NCI-H82 (cell line): ENCODE data around the gene BBS1.

Source experiments
- DNase-seq: peaks from one replicate; lab custom pipeline; 2025; lab: John Stamatoyannopoulos, UW

Gene BBS1

GRCh38 chr11:66477263-66478201, 32.9 kb upstream of the BBS1 start:
- DNase-seq = no peak

- peak; percentile 54 for DNase-seq
Measured at GRCh38 chr11:66478729-66479393, 31.6 kb upstream of the BBS1 start.

- peak; percentile 87 for DNase-seq
Measured at GRCh38 chr11:66479394-66480116, 30.9 kb upstream of the BBS1 start.

- peak; percentile 96 for DNase-seq
Measured at GRCh38 chr11:66480117-66480938, 30.1 kb upstream of the BBS1 start, which contains the start of gene DPP3. Gene DPP3 (plus strand): TSS chr11:66480434. CDS start chr11:66482201, 1,767 bp downstream.

DNA sequence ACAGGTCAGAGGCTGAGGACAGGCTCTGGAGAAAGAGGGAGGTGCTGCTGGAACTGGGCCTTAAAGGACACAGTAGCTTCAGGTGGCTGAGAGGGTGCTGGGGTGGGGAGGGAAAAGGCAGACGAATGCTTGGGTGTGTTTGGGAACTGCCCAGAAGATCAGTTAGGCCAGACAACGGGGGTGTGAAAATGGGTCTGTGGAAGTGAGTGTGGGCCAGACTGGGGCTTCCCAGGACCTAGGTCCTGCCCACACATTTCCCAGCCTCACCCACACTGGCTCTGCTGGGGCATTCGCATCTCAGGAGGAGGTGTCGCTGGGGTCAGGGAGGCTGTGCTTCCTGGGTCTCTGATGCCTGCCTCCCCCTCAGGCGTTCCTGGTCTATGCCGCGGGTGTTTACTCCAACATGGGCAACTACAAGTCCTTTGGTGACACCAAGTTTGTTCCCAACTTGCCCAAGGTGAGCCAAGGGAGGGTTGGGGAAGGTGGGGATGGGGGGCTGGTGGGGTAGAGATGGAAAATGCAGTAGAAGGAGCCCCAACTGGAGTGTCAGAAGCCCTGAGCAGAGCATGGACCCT, 25.5 kb upstream of the BBS1 start:
- DNase-seq = no peak

DNA sequence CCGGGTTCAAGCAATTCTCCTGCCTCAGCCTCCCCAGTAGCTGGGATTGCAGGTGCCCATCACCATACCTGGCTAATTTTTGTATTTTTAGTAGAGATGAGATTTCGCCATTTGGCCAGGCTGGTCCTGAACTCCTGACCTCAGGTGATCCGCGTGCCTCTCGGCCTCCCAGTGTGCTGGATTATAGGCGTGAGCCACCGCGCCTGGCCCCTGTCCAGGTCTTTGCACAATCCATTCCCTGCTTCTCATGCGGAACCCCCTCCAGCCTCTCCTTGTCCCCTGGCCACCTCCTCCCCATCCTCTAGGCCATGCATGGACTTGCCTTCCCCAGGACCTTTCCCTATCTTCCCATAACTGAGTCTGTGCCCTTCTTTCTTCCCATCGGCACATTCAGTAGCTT, 21.5 kb upstream of the BBS1 start:
- DNase-seq = no peak

DNA sequence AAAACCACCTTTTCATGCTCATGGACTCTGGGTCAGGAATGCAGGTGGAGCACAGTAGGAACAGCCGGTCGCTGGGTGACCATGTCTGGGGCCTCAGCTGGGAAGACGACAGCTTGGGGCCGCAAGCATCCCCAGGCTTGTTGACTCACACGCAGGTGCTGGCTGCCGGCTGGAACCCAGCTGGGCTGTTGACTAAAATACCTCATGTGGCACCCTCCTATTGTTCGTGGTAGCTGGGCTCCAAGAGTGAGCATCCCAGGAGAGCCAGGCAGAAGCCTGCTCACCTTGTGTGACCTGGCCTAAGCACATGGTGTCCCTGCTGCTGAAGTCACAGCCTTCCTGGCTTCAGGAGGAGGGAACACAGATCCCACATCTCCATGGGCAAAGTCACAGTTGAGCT, 20.8 kb upstream of the BBS1 start:
- DNase-seq = peak; percentile 83

DNA sequence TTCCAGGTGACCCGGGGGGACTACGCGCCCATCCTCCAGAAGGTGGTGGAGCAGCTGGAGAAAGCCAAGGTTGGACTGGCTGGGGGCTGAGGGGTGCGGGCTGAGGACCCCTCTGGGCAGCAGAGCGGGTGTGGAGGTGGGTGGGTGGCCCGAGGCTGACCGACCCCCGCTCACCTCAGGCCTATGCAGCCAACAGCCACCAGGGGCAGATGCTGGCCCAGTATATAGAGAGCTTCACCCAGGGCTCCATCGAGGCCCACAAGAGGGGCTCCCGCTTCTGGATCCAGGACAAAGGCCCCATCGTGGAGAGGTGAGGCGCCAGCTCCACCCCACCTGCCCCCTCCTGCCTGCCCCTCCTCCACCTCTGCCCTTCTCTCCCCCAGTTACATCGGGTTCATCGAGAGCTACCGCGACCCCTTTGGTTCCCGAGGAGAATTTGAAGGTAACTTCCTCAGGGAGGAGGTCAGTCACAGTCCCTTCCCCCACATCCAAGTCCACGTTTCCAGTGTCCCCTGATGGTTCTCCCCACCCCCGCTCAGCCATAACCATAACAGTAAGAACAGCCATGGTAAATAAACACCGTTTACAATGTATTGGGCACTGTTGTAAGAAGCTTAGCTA, 19.0 kb upstream of the BBS1 start:
- peak; percentile 77 for DNase-seq

GRCh38 chr11:66492161-66492865, 18.1 kb upstream of the BBS1 start:
- peak; percentile 96 for DNase-seq

DNA sequence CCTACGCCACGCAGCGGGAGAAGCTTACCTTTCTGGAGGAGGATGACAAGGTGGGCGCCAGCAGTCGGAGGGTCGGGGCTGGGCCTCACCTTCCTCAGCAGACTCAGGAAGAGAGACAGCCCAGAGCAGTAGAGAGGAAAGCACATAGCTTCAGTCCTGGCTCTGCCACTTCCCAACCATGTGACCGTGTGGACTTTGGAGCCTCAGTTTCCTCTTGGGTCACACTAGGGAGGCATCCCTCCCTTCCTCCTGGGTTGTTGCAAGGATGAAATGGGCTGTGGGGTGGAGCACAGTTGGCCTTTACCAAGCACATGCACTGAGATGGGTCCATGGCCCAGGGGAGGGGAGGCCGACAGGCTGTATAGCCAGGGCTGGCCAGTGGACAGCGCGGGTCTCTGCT, 17.3 kb upstream of the BBS1 start:
- DNase-seq = no peak

GRCh38 chr11:66494458-66494857, 16.0 kb upstream of the BBS1 start:
- DNase-seq = no peak

- DNase-seq = no peak
Measured at GRCh38 chr11:66494935-66495334, 15.5 kb upstream of the BBS1 start.

DNA sequence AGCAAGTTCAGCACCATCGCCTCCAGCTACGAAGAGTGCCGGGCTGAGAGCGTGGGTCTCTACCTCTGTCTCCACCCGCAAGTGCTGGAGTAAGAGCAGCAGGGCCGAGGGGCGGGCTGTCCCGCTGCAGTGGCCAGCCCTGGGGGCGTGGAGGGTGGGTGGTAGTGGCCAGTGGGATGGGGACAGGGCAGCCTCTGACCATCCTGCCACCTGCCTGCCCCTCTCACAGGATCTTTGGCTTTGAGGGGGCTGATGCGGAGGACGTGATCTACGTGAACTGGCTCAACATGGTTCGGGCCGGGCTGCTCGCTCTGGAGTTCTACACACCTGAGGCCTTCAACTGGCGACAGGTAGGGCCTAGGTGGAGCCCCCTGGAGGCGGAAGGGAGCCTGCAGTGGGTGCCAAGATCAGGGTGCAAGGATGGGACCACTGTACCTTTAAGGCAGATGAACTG, 15.0 kb upstream of the BBS1 start:
- peak; percentile 19 for DNase-seq

GRCh38 chr11:66497206-66497605, 13.2 kb upstream of the BBS1 start:
- no peak for DNase-seq

- no peak for DNase-seq
Measured at GRCh38 chr11:66498506-66498905, 11.9 kb upstream of the BBS1 start.

GRCh38 chr11:66505276-66505816, 5.1 kb upstream of the BBS1 start:
- DNase-seq = no peak

DNA sequence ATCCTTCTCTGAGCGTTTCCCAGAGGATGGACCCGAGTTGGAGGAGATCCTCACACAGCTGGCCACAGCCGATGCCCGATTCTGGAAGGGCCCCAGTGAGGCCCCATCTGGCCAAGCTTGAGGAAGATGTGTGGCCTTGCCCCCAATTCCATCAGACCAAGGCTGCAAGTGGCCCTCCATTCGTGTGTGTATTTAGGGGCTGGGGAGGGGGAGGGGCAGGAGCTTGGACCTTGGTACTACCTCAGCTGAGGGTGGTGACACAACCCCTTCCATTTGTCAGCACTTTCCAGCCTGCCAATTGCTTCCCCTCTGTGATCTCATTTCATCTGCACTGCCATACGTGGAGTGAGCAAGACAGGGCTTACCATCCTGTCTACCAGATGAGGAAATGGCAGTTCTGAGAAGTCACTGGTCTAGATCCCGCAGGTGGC, 1.3 kb upstream of the BBS1 start:
- DNase-seq = no peak

DNA sequence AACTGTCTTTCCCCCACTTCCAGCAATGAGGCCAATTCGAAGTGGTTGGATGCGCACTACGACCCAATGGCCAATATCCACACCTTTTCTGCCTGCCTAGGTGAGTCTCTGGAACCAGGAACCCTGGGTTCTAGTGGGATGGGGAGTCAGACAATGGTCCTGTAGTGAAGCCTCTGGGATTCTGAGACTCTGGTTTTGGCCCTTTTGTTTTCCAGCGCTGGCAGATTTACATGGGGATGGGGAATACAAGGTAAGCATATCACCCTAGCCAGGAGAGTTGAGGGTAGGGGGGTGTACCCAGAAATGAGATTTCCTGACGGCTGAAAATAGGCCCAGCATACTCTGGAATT, 530 bp downstream of the BBS1 start:
- DNase-seq = no peak

DNA sequence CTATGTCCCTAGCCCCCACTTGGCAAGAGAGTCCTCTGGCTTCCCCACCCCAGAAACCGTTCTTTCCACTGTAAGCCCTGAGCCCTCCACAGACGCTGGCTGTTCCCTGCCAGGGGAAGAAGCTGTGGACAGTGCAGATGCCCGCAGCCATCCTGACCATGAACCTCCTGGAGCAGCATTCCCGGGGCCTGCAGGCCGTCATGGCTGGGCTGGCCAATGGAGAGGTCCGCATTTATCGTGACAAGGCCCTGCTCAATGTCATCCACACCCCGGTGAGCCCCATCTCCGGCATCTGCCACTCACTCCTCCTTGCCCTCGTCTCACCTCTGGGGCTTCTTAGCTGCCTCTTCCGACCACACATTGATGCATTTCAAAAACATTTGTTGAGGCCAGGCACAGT, 13.2 kb downstream of the BBS1 start:
- no peak for DNase-seq
